HG02852 (cell line): ENCODE data around the gene ARHGAP42.

Experiments
- ATAC-seq: cut with Tn5 transposase; IDR thresholded peaks from one replicate; pipeline ENCODE4 v1.9.1; 2021; ENCODE audit warnings: mild to moderate bottlenecking, moderate library complexity; ENCODE audit not compliant: unreplicated experiment

ARHGAP42 gene

GRCh38 chr11:100757646-100758045 is 70.6 kb downstream of the ARHGAP42 start:
- ATAC-seq = no peak

DNA sequence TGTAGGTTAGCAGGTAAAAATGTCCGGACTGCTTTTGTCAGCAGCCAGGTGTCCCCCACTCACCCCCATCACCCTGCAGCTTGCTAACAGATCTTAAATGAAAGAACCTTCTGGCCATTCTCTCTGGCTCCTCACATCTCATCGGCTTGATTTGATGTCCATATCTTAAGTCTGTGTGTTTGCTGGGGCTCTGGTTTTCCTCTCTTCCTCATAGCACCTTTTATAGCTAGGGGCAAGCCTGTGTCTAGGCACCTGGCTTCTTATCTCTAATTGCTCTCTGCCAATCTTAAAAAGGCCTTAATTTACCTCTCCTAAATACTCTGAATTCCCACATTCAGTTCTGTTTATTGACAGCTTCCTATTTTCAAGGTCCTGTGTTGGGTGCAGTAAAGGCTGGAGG is 72.0 kb downstream of the ARHGAP42 start:
- ATAC-seq = no peak

GRCh38 chr11:100759856-100760255 is 72.8 kb downstream of the ARHGAP42 start:
- ATAC-seq = no peak

DNA sequence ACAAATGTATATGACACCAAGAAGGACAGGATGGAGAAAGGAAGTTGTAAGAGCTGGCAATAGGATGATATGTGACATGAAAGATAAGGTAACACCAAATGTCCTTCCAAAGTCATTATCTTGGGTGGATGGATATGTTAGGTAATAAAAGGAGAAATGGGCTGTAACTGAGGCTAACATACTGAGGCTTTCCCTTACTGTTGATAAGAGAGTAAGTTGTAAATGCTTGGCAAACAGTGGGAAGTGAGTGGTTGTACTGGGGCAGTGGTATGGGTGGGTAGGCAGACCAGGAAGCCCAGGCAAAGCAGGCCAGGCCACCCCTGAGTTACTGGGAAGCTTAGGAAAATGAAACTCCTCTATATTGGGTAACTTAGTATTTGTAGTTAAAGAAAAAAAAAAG is 73.7 kb downstream of the ARHGAP42 start:
- ATAC-seq = no peak

DNA sequence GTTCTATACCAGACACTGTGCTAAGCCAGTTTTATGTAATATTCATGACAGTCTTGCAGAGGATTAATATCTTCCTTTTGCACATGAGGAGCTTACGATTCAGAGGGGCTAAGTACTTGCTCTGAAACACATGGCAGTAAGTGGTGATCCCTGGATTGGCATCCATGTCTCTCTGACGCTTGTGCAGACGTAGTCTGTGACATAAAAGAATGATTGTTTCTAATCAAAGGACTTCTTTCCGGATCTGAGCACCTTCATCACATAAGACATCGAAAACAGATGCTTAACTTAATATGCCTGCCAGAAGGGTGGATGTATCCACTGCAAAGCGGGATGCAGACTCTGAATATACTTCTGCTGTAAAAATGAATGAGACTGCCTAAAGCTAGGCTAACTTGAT is 74.8 kb downstream of the ARHGAP42 start:
- no peak for ATAC-seq

DNA sequence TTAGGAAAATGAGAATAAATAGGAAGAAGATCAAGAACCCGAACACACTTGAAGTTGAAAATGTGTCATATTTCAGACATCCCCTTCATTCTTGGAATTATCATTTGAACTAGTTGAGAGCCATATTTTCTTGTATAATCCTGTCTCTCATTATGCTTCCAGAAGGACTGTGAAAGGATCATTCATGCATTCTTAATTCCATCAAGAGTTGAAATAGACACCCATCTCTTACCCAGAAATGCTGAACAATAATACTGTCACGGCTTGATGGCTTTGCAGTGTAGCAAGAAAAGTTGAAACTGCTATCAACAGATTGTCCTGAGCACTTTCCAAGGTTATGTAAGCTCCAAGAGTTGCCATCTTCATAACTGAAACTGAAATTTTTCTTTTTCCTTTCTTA is 79.7 kb downstream of the ARHGAP42 start:
- no peak for ATAC-seq

DNA sequence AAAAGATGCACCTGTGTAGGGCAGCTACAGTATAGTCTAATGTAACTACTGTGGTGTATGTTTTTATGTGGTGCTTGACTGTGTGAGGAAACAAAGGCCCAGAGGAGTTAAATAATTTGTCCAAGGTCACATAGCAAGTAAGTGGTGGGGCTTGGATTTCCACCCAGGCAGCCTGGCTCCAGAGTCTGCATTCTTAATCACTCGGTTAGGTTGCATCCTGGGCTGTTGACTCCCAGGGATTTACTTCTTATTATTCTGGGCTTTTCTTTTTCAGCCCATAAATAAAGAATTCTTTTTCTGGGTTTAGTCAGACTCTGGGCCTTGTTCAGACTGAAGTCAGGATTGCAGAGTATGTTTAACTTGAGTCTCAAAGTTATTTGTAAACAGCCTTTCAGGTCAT is 82.1 kb downstream of the ARHGAP42 start:
- ATAC-seq = no peak

GRCh38 chr11:100769617-100770016 is 82.5 kb downstream of the ARHGAP42 start:
- no peak for ATAC-seq

- no peak for ATAC-seq
Measured at GRCh38 chr11:100774132-100774531, 87.0 kb downstream of the ARHGAP42 start.

GRCh38 chr11:100774859-100775258 is 87.8 kb downstream of the ARHGAP42 start:
- no peak for ATAC-seq

- no peak for ATAC-seq
Measured at GRCh38 chr11:100776212-100776896, 89.3 kb downstream of the ARHGAP42 start.

GRCh38 chr11:100777103-100777502 is 90.0 kb downstream of the ARHGAP42 start:
- no peak for ATAC-seq

DNA sequence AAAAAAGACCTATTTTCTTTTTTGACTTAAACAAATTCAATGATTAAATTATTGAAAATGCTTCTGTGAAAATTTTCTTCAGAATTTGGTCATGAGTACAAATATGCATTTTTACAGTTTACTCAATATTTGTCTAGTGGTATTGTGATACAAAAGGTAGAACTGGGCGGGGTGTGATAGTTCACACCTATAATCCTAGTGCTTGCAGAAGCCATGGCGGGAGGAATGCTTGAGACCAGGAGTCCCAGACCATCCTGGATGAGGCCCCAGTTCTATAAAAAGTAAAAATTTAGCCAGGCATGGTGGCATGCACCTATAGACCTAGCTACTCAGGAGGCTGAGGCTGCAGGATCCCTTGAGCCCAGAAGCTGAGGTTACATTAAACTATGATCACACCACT is 90.6 kb downstream of the ARHGAP42 start:
- ATAC-seq = no peak

GRCh38 chr11:100778166-100778785 is 91.2 kb downstream of the ARHGAP42 start:
- ATAC-seq = no peak

DNA sequence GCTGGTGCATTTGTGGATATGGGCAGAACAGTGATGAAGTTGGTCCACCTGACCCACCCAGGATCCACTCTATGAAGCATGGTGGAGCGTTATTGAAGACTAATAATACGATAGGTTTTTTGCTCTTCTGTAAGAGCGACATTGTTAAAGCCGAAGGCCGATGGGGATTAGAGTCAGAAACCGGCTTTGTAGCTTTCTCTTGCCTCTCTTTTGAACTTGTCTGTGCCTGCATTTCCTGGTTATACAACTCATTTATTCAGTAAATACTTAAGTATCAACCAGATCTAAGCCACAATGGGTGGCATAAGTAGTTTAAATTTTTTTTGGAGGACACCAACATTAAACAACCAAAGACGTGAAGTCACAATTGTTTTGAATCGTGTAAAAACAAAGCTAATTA is 93.4 kb downstream of the ARHGAP42 start:
- no peak for ATAC-seq

DNA sequence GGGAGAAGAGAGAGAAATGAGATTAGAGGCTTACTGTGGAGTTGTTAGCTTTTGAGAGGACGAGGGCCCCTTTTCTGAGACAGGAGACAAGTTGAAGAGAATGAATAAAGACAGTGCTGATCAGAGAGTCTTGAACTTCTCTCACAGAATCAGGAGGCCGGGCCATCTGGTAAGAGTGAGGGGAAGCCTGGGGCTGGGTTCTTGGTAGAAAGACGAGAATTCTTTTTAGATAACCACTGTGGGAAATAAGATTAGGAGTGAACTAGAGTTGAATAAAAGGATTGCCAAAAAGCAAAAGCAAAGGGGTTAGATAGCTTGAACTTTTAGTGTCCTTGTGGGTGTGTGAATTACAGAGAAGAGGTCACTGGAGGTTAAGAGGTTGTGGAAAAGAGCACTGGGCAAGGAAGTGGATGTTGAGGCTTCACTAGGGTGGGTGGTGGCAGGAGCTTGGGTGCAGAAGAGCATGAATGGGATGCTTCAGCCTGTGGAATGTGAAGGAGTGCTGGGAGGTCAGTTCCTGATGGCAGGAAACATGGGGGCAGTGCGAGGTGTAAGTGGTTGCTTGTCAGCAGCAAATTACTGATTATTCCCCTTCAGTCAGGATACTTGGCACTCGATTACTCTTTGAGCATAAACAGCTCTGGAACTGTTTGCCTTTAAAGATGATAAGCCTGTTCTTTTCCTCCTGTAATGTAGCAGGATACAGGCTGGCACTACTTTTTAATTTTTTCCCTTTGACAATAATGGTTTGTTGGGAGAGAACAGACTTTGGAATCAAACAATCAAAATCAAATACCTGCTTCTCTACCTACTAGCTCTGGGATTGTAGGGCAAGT is 98.3 kb downstream of the ARHGAP42 start:
- no peak for ATAC-seq

GRCh38 chr11:100788561-100789295 is 101.6 kb downstream of the ARHGAP42 start:
- no peak for ATAC-seq

DNA sequence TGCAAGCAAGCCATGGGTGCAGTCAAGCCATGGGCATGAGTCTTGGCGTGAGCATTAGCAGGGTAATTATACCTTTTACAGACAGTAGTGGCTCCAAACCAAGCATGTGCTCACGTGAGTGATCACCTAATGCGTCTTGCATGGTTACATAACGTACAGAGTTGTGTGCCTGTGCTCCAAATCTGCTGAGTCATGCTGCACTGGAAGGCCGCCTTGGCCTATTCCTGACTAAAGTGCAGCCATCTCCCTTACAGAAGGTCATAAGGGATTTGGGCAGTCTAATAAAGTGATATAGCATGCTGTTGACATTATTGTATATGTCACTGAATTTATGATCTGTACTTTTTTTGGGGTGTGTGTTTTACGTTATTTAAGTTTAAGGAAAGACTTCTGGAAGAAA is 102.4 kb downstream of the ARHGAP42 start:
- ATAC-seq = no peak

DNA sequence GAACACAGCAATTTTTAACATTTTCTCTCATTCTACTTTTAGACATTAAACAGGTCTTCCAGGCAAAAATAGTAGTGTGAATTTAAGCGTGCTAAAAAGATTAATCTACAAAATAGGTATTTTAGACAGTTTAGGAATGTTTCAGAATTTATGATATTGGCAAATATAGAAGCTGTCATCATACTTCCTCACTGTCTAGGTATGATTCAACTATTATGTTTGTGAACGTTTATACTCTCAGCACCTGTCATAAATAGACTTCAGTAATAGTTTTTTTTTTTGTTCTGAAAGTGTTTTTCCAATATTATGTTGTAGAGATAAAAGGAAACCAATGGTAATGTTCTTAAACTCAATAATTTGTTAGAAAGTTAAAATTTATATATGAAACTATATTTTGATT is 103.0 kb downstream of the ARHGAP42 start:
- ATAC-seq = no peak

DNA sequence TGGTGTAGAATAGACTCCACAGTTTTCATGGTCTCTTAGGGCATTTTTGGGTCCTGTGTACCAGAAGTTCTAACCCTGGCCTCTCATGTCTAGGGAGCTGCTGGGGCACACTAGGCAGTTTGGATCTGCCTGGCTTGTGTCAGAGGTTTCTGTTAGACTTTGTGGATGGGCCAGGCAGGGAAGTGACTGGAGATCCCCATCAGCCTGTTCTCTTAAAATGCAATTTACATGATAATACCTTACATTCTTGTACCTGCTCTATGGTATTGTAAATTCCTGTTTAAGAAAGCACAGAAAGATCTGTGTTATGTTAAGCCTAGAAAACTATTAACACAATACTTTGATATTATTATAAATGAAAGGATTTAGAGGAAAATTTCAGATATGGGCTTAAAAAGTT is 104.0 kb downstream of the ARHGAP42 start:
- no peak for ATAC-seq

DNA sequence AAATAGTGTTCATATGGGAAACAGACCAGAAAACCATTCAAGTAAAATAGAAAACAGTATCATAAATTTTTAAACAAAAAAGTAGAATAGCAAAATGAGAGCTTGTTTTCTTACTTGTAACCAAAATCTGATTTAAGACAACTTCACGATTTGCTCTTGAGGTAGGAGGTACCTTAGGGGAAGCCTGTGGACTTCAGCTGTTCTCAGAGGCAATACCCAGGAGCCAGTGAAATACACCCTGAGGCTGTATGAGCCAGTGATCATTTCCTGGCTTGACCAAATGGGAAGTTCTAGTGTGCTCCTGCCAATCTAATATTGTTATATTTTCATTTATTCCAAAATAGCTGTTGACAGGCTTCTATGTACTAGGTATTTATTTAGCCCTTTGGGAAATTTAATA is 104.8 kb downstream of the ARHGAP42 start:
- ATAC-seq = no peak
